ENCODE data around the gene GIPC2.

DNA sequence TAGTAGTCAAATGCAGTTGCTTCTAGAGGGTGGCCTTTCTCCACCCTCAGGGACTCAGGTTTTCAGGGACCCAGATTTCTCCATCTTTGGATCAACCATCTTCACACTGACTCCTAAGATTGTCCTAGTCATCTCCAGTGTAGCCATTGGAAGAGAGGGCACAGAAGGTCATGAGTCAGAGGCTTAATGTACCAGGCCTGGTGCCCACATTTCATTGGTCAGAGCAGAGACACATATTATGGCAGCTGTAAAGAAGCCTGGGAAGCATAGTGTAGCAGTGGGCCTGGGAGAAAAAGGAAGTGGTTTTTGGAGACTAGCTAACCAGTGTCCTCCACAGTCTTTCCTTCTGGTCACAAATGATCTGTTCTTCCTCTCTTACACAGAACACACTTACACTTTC is 122.5 kb downstream of the GIPC2 start:
- TF ChIP-seq EP300 (IDR thresholded peaks at IDR 0.05) (no peak), POLR2A (IDR thresholded peaks at IDR 0.05; ENCODE audit: low read length) (no peak), POLR2AphosphoS2 (conservative IDR thresholded peaks at IDR 0.05; ENCODE audit: low read length) (no peak), BHLHE40 (IDR thresholded peaks at IDR 0.05; ENCODE audit: low read depth, low read length) (no peak)
- TF ChIP-seq, protein P1, sequence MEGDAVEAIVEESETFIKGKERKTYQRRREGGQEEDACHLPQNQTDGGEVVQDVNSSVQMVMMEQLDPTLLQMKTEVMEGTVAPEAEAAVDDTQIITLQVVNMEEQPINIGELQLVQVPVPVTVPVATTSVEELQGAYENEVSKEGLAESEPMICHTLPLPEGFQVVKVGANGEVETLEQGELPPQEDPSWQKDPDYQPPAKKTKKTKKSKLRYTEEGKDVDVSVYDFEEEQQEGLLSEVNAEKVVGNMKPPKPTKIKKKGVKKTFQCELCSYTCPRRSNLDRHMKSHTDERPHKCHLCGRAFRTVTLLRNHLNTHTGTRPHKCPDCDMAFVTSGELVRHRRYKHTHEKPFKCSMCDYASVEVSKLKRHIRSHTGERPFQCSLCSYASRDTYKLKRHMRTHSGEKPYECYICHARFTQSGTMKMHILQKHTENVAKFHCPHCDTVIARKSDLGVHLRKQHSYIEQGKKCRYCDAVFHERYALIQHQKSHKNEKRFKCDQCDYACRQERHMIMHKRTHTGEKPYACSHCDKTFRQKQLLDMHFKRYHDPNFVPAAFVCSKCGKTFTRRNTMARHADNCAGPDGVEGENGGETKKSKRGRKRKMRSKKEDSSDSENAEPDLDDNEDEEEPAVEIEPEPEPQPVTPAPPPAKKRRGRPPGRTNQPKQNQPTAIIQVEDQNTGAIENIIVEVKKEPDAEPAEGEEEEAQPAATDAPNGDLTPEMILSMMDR (IDR thresholded peaks at IDR 0.05), result no peak
- TF ChIP-seq, protein P2, sequence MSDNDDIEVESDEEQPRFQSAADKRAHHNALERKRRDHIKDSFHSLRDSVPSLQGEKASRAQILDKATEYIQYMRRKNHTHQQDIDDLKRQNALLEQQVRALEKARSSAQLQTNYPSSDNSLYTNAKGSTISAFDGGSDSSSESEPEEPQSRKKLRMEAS (IDR thresholded peaks at IDR 0.05), result no peak
